HG03103 (cell line): Measurements from ENCODE around the gene INPP5A.

ENCODE experiments used
- ATAC-seq: cut with Tn5 transposase; IDR thresholded peaks from one replicate; pipeline ENCODE4 v1.9.1; 2021; ENCODE audit warnings: low read depth; ENCODE audit not compliant: unreplicated experiment

Gene INPP5A

GRCh38 chr10:132639470-132639869 is 101.9 kb downstream of the INPP5A start:
- no peak for ATAC-seq

GRCh38 chr10:132640326-132641125 is 102.9 kb downstream of the INPP5A start:
- no peak for ATAC-seq

GRCh38 chr10:132641401-132641800 is 103.8 kb downstream of the INPP5A start:
- ATAC-seq, result no peak

DNA sequence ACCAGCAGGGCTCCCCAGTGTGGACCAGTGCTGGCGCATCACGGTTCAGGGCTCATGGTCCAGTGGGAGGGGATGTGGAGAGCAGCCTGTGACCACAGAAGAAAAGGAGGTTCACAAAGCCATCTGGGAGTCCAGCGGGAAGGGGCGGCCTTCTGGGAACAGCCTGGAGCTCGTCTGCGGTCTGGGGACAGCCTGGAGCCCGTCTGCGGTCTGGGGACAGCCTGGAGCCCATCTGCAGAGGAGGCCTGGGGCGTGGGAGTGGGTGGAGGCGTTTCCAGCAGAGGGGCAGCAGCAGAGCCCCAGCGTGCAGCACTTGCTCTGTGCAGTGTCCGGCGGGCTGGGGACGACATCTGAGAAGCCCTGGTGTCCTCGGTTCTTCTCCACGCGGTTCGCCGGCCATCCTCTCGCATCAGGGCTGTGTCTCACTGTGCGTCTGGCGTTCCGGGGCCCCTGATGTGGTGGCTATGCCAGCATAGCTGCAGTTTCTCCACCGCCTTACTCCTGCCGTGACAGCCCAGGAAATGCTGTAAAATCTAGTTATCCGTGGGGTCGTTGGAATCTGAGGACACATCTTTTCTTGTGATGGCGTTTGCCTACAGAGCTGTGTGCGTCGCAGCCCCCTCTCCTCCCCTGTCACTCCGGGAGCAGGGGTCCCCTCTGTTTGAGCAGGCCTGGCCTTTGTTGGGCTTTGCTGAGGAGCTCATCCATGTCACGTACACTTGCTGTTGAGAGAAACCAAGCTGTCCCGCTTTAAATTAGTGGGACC is 104.6 kb downstream of the INPP5A start:
- no peak for ATAC-seq

GRCh38 chr10:132642732-132643008 is 105.1 kb downstream of the INPP5A start:
- no peak for ATAC-seq

DNA sequence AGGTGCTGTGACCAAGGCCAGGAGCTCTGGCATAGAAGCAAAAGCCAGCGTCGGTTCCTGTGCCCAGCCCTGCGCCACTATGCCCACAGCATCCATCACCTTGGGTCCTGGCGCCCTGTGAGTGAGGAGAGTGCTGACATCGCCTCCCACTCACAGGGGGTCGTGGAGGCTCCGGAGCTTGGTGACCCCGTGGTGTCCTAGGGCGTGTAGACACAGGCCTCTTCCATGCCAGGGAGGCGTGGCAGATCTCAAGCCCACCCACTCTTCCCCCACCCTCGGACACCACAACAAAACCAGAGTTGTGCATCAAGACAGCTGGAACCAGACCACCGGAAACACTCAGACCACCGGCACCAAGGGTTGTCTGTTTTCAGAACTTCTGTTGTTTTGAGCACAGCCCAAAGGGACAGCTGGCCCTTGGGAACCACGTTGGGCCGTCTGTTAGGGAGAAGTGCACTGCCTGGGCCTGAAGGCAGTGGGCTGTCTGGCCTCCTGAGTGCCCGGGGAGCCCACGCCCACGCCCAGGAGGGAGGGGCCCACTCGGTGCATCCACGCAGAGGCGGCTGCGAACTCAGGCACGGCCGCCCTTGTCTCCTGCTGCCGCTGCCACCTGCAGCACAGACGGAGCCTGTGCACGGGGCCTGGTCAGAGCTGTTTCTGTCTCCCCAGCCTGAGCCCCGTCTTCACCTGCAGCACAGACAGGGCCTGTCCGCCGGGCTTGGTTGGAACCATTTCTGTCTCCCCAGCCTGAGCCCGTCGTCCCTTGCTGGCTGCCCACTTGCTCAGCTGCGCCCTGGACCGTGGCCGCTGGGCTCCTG is 106.3 kb downstream of the INPP5A start:
- ATAC-seq, result no peak

DNA sequence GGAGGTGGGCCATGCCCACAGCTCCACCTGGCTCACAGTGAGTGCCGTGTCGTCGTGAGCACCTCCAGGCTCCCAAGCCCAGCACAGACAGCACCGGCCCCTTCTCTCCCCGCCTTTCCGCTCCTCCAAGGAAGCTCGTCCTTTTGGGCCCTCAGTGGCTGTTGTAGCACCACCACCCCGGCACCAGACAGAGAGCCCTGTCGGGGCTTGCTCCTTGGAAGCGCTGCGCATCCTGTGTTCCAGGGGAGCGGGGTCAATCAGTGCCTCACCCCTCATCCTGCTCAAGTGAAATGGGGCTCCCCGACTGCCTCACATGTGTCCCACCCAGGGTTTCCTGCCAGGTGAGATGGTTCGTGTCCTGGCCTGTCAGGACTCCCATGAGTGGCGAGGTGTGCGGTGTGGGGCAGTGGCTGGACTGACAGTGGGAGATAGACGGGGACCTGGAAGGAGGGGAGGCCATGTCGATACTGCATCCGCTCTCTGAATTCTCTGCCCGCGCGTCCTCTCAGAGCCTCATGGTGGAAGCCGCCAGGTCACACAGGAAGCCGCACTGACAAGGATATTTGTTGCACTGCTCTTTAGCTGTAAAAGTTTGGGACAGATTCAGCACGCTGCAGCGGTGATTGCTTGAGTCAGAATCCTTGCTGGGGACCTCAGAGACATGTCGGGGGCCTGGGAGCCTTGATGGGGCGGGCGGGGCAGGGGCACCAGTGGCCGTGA is 107.1 kb downstream of the INPP5A start:
- no peak for ATAC-seq

DNA sequence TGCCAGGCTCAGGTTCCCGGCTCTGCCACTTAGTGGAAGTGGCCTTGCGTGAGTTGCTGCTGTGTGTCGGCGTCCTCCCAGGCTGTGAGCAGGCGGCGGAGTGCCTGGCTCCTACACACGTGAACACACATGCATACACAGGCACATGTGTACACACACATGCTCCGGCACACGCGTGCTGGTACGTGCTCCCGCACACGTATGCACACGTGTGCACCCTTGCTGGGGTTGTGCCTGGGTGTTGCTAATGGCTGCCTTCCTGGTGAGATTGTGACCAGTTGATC is 107.6 kb downstream of the INPP5A start:
- ATAC-seq, result no peak

DNA sequence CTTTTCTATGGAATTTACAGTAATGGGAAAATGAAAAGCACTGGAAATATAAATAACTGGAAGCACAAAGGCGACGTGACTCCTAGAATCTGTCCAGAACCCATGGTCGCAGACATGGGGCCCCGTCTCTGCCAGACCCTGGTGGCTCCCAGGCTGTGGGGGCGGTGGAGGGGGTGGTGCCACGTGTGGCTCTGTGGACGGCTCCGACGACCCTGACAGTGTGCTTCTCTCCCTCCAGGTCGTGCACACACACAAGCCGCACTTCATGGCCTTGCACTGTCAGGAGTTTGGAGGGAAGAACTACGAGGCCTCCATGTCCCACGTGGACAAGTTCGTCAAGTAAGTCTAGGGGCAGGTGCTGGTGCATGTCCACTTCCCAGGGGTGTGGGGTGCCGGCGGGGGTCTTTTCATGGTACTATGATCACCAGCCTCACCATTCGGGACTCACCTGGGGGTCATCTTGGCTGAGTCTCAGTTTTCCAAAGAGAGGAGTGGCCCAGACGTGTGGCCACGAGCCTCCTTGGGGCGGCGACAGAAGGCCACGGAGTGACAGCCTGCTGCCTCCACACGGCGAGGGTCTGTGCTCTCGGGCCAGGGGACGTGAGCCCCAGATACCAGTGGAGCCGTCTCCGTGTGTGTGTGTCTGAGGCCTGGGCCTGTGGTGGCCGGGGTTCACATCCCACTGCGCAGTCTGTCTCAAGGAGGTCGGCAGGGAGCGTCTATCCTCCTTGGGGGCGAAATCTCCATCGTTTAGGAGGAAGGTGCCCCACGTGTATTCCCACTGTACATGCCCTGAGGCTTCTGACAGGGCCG is 108.2 kb downstream of the INPP5A start:
- no peak for ATAC-seq

GRCh38 chr10:132646443-132647097 is 109.0 kb downstream of the INPP5A start:
- no peak for ATAC-seq

- no peak for ATAC-seq
Measured at GRCh38 chr10:132647424-132647823, 109.8 kb downstream of the INPP5A start.

DNA sequence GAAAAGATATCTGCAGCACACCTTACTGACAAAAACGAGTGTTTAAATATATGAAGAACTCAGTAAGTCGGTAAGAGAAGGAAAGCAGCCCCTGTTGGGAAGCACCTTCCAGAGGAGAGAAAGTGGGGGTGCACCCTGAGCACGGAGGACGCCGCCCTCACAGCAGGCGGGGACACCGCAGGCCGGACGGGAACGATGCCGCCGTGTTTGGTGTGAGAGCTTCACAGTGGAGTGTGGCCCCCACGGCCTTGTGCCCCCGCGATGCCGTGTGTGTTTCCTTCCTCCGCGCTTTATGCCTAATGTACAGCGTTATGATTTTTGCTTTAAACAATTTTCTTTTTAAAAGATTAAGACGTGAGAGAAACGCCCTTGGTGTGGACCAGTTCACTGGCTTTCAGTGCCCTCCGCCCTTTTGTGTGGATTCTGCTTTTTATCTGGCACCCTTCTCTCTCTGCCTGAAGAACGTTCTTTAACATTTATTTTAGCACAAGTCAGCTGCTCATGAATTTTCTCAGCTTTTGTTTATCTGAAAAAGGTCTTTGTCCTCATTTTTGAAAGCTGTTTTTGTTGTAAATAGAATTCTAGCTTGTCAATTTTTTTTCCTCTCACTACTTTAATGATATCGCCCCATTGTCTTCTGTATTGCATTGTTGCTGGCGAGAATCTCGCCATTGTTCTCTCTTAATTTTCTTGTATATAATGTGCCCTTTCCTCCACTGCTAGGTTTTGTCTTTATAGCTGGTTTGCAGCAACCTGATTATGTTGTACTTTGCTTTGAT is 110.7 kb downstream of the INPP5A start:
- no peak for ATAC-seq

DNA sequence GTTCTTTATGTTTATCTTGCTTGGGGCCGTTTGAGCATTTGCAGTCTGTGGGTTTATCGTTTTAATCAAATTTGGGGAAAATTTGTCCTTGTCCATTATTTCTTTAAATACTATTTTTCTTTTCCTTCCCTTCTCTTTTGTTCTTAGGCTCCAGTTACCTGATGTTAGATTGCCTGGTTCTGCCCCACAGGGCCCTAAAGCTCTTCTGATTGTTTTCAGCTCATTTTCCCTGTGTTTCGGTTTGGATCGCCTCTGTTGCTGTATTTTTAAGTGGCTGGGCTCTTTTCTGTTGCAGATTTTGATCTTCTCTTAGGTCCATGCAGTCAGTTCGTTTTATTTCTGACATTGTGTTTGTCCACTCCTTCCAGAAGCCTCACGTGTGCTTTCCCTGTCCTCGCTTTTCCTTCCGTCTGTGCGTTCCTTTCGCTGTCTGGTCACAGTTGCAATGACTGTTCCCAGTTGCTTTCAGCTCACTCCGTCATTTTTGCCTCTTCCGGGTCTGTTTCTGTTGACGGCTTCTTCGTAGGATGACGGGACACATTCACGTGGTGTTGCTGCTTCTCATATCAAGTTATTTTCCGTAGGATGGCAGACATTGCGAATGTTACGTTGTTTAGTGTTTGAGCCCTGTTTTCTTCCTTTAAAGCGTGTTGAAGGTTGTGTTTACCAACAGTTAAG is 111.4 kb downstream of the INPP5A start:
- ATAC-seq, result no peak

DNA sequence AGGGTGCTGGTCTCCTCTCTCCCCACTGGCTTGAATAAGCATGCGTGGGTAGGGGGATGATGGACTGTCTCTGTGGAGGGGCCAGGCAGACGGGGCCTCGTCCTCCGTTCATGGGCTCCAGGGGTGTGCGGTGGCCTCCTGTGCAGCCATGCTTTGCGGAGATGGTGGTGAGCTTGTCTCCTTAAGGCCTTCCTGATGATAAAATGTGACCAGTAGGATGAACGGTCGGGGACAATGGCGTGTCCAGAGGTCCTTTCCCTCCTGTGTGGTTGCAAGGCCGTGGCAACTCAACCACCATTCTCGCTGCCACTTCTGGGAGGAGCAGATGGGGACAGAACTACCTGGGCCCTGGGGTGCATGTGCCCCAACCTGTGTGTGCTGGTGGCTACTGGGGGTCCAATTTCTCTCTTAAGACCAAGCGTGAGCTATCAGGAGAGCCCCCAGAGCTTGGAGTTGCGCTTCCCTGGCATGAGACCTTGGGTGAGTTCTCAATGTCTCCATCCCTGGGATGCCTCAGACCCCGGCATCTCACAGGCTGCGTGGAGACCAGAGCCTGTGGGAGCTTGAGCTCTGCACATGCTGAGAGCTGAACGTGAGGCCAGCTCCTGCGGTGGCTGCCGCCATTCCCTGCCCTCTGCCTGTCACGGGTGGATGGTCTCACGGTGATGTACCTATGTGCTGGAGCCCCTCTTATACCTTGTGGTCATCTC is 112.2 kb downstream of the INPP5A start:
- no peak for ATAC-seq

DNA sequence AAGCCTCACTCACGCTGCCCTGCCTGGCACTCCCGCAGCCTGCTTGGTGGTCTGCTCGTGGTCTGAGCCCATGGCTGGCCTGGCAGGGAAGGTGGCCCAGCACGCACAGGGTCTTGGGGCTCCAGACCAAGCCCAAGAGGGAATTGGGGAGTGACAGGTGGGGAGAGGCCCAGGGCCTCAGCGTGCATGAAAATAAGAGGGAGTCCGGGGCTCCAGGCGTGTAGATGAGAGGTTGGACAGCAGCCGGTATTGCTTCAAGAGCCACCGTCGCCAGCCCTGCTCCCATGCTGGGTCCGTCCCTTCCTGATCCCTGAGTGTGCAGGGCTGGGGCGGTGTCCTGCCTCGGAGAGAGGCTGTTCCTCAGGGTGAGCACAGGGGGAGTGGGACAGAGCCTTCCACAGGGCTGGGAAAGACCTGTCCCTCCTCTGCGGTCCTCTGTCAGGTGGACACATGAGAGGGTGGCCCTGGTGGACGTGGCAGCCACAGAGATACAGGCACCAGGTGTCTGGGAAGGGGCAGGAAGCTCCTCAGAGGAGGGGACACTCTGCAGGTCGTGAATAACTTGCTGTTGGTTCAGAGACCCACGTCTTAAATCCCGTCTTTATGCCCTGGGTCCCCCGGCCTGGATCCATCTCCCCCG is 113.1 kb downstream of the INPP5A start:
- no peak for ATAC-seq

DNA sequence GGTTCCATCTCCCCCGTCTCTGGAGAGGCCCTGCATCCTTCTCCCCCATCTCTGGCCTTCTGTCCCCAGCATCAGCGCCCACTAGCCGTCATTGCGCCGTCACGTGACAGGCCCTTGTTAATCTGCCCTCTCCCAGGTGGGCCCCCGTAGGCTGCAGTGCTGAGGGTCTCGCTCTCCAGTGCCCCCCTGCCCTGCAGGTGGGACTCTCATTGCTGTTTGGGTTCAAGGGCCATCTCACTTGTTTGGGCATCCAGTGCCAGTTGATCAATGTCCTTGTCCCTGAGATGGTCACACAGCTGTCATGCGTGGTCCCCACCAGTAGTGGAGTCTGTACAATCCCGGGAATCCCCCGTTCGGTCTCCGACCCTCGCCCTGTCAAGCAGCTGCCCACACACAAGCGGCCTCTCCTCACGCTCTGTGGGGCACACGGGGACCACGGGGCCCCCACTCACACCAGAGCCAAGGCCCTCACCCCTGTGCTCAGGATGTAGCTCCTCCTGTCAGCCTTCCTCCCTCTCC is 114.0 kb downstream of the INPP5A start:
- ATAC-seq, result no peak

DNA sequence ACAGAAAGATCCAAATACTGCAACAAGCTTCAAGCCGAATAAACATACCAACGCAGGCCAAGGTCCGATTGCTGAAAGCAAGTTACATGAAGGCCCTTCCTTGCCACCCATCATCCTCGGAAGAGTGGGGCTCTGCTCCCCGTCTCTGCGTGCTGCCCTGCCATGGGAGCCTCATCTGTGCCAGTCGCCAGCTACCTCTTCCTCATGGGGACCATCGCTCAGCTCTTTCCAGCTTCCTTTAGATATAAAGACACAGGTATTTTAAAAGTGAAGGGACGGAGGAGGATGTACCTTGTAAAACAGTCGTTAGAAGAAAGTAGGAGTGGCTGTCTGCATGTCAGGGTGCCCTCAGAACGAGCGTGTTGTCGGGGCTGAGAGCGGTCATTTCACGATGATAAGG is 114.9 kb downstream of the INPP5A start:
- ATAC-seq, result no peak
